GM04504 (cell line): ENCODE measurements around the gene VTI1A.
"Not testable (repeated sequence)": the region's sequence is repeated elsewhere in the genome, so short reads cannot be mapped to it uniquely, and the experiment has no call there.

Source experiments
- DNase-seq: peaks from one replicate; pipeline ENCODE4 v3.0.0-alpha.2; 2012; ENCODE audit warnings: low read depth

Gene VTI1A

DNA sequence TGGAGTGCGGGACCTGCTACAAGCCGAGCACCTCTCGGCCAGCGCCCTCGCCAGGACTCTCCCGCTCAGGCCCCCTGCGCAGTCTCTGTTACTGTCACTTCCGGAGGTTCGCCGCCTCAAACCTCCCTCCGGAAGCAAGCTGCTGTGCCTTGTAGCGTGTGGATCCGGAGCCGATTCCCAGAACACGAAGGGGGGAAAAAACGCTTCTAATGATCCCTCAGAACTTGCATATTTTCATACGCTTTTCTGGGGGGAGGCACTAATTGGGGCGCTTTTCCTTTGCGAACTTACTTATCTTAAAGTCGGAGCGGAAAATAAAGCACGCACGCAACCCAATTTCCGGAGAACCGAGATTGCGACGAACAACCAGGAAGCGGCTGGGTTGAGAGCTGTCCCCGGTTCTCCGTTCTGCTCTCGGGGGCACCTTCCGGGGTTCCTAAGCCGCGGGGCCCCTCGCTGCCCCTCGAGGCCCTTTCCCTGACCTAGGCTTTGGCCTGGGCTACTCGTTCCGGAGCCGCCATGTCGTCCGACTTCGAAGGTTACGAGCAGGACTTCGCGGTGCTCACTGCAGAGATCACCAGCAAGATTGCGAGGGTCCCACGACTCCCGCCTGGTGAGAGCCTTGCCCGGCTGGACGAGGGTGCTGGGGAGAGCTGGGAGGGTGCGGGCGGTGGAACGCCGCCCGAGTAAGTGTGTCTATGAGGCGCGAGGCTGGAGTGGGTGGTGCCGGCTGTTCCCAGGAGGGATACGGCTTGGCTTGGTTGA is at the start of gene VTI1A, which contains the start of gene ZDHHC6:
Gene VTI1A (plus strand): TSS at position 361 of the 765 bp plus-strand sequence. CDS start 159 bp downstream, at position 520.
Gene ZDHHC6 (minus strand): TSS at position 60 of the 765 bp plus-strand sequence. CDS start 1,478 bp downstream, outside the sequence.
- DNase-seq = peak; percentile 70

DNA sequence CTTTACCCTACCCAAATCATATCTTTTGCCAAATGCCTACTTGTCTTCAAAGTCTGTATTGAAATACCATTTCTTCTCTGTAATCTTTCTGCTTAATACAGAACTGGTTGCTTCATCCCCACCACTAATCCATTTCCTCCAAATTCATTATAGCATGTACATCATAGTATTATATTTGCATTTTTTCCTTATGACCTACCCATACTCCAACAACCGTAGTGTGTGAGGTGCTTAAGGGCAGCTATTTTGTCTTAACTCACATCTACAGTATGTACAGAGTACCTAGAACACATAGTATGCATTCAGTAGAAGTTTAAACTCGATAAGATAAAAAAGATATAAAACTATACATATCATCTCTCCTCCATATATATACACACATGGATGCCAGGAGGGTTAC is 49.4 kb upstream of the VTI1A start:
- no peak for DNase-seq

DNA sequence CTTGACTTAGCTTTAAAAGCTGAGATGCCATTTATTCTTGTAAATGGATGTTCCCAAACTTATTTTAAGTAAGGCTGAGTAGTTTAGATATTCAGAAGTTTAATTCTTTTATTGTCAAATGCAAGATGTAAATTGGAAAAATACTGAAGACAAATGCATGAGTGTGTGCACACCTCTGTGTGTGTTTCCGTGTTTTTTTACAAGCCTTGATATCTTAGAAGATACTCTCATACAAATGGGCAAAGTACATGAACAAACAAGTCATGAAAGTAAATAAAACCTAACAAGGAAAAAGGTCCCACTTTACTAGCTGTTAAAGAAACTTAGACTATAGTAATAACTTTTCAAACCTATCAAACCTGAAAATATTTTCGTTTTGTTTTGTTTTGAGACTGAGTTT is 44.1 kb upstream of the VTI1A start:
- DNase-seq = no peak

DNA sequence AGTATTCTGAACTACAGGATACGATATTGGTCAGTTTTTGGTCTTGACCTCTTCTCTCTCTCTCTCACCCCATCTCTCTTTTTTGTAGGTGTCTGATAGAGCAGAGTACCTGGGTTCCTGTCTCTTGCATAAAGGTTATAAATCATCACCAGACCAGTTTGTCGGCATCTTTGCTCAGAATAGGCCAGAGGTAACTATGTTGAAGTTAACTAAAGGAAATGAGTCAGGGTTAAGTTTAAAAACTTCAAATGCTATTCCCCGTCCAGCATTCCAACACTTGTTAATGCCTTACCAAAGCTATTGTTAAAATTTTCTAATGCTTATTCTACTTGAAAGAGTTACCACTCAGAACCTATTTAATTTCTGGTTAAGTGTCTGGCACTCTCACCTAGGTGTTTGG is 42.4 kb upstream of the VTI1A start:
- DNase-seq = no peak

DNA sequence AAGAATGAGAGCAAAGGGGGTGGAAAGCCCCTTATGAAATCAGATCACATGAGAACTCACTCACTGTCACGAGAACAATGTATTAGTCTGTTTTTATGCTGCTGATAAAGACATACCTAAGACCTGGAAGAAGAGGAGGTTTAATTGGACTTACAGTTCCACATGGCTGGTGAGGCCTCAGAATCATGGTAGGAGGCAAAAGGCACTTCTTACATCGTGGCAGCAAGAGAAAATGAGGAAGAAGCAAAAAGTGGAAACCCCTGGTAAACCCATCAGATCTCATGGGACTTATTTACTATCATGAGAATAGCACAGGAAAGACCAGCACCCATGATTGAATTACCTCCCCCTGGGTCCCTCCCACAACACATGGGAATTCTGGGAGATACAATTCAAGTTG is 40.2 kb upstream of the VTI1A start:
- DNase-seq = not testable (repeated sequence)

DNA sequence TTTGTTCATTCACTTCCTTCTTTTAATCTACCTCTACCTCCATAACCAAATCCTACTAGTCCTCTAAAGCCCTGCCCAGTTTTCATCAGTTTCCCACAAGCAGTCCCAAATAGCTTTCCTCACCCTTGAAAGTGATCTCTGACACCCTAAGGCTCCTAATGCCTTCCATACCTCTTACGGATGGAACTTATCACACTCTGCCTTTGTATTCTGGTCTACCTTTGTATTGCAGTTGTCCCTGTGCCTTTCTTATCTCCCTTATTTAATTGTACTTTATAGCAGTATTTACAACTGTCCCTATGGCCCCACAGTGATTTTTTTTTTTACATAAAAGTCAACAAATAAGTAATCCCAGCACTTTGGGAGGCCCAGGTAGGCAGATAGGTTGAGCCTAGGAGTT is 39.3 kb upstream of the VTI1A start:
- no peak for DNase-seq

DNA sequence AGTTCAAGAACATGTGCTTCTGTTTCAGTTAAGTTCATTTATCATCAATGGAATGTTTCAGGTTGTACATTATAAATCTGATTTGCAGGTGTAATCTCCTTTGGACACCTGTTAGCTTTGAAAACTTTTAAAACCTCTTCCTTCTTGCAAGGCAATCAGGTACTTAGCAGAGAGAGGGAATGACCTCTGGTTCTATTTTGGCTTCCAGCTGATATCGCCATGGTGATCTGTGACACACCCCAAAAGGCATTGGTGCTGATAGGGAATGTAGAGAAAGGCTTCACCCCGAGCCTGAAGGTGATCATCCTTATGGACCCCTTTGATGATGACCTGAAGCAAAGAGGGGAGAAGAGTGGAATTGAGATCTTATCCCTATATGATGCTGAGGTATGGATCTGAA is 37.7 kb upstream of the VTI1A start:
- DNase-seq = no peak

DNA sequence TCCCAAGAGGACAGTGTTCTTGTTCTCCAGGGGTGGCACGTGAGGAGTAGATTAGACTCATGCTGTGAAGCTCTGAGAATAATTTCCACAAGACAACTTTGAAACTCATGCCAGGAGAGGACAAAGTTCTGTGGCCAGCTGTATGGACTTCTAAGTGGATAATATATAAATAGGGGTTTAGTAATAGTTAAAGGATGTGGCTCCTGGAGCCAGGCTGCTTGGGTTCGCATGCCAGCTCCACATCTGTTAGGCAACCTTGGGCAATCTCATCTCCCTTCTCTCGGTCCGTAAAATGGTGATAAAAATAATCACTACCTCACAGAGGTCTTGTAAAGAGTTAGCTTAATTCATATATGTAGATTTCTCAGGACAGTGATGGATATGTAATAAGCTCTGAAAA is 37.3 kb upstream of the VTI1A start:
- no peak for DNase-seq

DNA sequence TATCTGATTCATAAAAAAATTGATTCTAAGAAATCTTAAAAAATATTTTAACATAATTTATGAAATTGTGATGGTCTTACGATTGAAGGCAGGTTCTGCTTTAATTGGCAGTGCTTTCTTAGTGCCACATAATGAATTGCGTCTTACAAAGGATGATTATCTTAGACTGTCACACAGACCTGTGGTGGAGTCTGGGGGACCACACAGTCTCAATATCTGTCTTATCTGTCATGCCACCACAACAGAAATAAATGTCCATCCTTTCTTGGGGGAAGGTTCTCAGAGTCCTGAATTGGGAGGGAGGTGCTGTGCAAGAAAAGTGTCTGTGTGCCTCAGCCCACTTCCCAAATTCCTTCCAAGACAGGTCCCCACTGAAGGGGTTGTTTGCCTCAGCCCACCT is 34.3 kb upstream of the VTI1A start:
- DNase-seq = no peak

DNA sequence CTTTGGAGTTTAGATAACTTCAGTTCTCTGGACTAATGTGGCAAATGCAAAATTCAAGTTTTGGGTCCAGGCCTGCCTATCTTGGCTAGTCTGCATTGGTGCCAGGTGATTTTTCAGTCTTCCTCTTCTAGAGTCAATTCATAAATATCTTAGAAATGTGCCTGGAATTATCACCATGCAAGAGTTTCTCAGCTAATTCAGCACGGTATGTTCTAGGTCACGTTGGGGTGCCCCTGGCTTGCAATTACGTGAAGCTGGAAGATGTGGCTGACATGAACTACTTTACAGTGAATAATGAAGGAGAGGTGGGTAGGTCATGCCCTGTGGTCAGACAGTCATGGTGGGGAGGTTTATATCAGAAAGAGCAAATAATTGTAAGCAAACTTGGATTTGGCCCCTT is 25.3 kb upstream of the VTI1A start:
- no peak for DNase-seq

DNA sequence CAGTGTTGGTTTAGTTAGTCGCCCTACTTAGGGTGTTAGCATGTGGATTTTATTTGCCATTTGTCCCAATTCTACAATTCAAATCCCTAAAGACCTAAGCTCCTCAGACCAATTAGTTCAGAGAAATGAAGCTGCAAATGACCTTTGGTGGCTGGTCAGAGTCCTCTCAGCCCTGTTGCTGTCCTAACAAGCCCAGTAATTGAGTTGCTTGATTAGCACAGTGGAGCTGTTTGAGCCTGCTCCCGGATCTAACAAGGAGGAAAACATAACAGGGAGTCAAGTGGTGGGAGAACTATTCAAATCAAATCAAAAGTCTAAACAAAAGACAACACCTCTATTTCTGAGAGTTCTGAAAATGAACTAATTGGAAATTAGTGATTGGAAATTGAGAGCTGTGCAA is 22.4 kb upstream of the VTI1A start:
- DNase-seq = no peak

DNA sequence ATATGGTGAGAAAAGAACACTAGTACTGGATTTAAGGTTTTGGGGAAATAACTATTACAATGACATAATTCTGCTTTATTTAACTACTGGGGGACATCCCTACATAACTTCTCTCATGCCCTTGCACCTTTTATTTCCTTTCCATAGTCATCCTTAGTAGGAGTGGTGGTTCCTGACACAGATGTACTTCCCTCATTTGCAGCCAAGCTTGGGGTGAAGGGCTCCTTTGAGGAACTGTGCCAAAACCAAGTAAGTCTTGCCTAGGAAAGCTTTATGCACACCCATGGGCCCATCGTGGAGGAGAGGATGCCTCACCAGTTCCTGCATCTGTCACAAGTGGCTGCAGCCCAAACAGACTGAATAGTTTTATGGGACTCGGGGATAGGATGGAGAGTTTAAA is 20.9 kb upstream of the VTI1A start:
- DNase-seq = no peak

DNA sequence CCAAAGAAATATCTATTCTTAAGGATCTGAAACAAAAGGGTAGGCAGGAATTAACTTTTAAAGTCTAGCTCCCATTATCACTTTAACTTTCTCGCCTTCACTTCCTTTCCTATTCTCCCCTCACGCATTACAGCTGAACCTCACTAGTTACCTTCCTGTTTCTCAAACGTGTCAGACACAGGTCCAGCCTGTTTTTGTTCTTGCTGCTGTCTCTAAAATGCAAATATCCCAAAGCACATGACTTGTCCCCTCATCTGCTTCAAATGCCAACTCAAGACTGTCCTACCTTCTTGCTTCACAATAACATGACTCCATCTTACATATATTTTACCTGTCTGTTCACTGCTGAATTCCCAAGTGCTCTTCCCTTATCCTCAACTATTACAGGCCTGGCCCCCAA is 17.9 kb upstream of the VTI1A start:
- DNase-seq = no peak

DNA sequence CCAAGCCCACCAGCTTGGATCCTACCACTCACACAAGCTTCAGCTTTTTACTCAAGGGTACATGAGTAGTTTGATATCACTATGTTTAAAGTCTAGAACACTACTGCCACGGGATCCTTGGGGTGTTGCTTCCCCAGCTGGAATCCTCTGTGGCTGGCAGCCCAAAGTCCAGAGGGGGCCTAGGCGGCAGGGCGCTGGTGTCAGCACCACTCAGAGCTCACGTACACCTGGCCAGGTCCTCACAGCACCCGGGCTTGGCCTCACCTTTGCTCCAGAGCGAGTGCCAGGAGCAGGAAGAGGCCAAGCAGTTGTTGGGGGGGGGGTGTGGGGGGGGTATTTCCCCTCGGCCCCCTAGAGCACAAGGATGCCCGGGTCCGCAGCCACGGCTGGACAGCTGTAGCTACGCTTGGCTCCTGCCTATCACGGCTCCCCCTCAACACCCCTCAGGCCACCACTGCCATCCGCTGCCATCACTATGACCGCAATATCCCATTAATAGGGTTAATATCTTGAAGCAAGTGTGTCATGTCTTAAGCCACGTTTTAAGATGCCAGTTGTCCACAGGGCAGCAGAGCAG is 17.3 kb upstream of the VTI1A start:
- no peak for DNase-seq

DNA sequence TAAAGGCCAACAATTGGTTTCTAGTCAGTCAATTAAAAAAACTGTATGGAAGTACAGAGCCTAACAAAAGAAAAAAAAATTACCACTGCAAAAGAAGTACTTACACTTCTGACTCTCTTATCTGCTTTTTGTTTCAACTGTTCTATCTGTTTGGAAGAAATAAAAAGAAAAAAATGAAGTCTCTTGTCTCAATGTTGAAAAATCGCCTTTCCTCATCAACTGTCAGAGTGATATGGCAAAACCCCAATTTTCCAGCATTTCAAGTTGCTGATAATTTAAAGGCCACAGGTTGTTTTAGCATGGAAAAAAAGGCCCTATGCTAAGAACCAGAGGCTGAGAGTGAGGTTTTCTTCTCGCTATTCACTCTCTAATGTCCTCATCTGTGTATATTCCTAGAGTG is 13.9 kb upstream of the VTI1A start:
- no peak for DNase-seq

DNA sequence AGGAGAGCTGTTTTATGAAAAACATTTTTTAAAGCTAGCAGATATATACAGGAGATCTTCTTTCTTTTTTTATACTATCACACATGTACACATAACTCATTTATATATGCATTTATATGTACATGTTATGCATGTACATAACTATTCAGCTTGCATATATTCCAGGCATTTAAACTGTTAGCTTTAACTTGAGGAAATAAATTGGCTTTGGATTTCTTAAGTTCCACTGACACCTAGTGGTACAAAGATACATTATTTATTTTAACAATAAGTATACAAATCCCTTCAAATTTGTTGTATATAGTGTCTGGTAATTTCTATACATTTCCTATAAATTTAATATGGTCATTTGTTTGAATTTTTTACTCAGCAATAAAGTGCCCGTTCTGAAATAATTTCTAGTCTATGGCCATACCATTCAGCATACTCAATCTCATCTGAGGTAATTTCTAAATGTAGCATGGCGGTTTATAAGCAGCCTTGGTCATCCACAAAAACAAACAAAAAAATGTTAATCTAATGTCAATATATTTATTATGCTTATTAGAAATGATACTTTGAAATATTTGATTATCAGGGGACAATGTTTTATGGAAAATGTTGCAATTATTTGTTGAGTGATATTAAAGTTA is 11.9 kb upstream of the VTI1A start:
- no peak for DNase-seq

DNA sequence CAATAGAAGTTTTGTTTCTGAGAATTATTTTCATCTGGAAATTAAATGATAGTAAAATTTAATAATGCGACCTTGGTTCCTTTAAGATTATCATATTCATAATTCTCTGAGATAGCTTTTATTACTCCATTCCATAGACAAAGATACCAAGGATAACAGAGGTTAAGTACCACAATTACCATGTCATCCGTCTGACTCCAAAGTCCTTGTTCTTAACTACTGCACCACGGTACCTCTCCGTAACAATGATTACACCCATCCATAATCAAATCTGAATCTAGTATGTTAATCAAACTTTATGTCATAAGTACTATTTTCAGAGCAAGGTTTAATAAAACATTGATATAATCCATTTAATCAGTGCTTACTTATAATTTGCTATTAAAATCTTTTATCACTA is 8.7 kb upstream of the VTI1A start:
- no peak for DNase-seq

DNA sequence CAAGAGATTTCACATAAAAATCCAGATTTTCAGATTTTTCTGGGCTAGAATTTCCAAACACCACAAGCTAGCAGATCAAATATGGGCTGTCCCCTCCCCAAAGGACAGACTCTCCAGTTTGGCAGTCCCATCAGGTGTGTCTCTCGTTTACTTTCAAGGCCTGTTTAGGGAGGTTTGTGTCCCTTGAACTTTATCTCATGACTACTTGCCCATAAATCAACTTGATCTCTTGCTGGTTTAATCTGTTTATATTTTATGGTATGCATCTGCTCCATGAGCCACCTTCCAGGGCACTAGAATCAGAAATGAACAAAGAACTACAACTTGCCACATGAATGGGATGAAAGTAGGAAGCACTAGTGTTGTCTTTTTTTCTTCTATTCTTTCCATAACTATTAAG is 5.5 kb upstream of the VTI1A start:
- DNase-seq = no peak

DNA sequence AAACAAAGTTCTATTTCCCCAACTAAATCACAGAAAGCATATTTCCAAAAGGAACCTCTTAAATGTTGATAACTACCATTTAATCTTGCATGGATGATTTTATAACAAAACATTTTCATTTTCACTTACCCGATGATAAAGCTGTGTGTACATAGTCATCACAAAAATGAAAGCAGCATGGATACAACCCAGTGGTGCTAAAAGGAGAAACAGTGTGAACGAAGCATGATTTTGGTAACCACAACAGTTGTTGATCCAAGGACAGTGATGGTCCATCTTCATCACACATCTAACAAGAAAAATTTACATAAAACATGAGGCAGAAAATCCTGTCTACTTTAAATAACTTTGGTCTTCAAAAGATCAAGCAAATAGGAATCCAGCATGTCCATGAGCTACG is 5.0 kb upstream of the VTI1A start:
- no peak for DNase-seq

DNA sequence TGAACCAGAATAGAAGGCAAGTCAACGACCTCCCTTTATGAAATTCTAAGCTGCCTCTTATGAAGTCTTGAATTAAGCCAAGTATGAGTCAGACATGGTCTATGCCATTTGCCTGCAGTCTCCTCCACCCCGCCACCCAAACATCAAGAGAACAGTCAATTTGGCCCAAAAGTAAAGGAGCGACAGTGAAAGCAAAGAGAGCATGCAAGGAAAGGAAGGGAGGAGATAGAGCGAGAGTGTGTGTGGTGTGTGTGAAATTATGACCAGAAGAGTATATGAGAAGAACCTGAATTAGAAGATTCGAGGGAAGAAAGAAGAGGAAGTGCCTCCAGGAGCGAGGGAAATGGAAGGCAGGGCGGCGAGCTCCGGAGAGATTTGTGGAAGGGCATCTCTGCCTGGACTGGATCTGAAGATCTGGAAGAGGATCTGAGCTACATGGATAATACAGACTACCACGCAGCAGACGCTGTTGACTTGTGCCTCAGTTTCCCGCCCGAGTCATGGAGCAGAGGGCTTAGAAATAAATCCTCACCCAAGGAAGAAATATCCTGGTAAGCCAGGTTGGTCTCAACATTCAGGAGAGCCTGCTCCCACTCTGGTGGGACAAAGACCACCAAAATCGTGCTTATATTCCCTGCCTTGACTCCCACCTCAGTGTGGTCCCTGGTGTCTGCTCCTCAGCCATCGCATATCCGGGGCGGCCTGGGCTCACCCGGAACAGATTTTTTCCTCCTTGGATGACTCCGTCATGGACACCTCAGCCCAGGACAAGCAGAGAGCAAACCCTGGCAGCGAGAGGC is 760 bp upstream of the VTI1A start:
- no peak for DNase-seq

DNA sequence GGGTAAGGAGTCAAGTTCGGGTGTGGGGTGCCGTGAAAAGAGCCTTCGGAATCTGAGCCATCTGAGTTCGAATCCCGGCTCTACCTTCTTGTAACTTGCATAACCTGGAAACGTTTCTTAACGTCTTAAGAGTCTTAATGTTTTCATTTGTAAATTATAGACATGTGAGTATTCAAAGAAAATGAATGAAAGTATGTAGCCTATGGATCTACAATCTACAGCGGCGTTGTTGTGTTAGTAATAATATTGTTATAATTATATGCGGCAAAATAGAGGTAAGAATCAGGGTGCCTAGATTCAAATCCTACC is 559 bp downstream of the VTI1A start:
- DNase-seq = no peak

DNA sequence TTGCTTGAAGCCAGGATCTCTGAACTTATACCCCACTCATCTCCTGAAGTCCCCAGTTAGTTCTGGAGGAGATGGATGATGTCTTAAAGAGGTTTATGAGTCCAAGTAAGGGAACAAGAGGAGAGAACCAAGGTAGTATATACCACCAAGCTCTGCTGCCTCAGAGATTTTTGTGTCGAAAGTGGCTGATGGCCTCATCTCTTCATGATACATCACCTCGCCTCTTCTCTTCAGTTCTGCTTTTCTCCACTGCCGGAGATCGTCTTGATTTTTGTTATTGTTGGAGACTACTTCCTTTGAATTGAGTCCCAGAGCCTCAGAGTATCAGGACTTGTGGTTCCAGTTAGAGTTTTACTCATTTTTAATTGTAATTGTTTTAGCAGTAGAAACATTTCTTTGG is 1.9 kb downstream of the VTI1A start:
- no peak for DNase-seq
